ENCODE measurements around the gene GRAMD4. TPM values are rescaled to one million over a fixed set of nuclear protein-coding genes. Genes with fewer than 3 reads are reported as not detected.

GRAMD4 gene
- total RNA-seq, 1 experiment from 2014 or later = 25.3 TPM

DNA sequence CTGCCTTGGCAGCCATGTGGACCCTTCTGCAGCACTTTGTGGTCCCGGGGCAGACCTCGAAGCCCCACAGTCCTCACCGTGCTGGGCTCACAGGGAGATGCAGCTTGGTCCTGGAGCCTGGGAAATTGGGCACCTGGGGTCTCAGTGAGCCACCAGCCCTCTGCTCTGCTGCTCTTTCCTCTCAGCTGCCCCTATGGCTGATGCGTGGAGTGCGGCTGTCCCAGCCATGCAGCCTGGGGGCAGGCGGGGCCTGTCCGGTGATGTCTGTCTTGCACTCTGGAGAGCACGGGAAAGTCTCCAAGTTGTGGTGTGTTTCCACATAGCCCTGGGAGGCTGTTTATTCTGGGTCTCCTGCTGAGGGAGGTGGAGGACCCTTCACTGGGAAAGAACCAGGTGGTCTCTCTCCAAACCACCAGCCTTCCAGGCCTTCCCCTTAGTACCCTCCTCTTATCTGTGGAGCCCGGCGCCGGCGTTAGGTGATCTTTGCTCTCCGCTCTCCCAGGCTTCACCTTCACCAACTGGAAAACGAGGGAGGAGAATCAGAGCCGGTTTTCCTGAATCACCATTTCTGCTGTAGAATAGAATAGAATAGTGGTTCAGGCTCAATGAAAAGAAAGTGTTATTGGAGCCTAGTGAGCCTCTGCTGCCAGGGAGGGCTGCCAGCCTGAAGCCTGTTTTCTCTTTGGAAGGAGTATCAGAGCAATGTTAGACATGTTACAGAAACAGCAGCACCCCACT, 41.2 kb upstream of the GRAMD4 start:
- no peak overlapping the region for H3K4me3 ChIP-seq (ENCODE audit: low read length)
- no peaks in the 10 kb centered on the region for H3K9me2 ChIP-seq (replicated peaks; ENCODE audit: low read length)
- intact Hi-C loops (cut with micrococcal nuclease) = no loop called here
- CTCF ChIA-PET = no interaction called here
- H3K4me1 ChIP-seq (ENCODE audit: insufficient read depth, low read length) = peaks cover 29% of the 10 kb centered on the region
- ATAC-seq = no peak
- no peak overlapping the region for H3K9ac ChIP-seq (ENCODE audit: low read length)
- H2AFZ ChIP-seq (ENCODE audit: low read length) = no peak overlapping the region
- no peak overlapping the region for H3K27ac ChIP-seq (ENCODE audit: low read length)
- no peaks in the 10 kb centered on the region for H3K9me3 ChIP-seq (ENCODE audit: low read length)
- peaks cover 3% of the 10 kb centered on the region for H3F3A ChIP-seq (ENCODE audit: low read length, unreplicated experiment)
- H3K79me2 ChIP-seq (ENCODE audit: low read length) = peaks cover 26% of the 10 kb centered on the region
- 0 out of 2 replicates have a peak overlapping the region, but pooled peaks have one; percentile 95 for H3K4me2 ChIP-seq (ENCODE audit: low read length)
- no peaks in the 10 kb centered on the region for H4K20me1 ChIP-seq (ENCODE audit: low read length)
- POLR2A ChIA-PET (ENCODE audit: unreplicated experiment) = no interaction called here
- TF ChIP-seq, protein P1, sequence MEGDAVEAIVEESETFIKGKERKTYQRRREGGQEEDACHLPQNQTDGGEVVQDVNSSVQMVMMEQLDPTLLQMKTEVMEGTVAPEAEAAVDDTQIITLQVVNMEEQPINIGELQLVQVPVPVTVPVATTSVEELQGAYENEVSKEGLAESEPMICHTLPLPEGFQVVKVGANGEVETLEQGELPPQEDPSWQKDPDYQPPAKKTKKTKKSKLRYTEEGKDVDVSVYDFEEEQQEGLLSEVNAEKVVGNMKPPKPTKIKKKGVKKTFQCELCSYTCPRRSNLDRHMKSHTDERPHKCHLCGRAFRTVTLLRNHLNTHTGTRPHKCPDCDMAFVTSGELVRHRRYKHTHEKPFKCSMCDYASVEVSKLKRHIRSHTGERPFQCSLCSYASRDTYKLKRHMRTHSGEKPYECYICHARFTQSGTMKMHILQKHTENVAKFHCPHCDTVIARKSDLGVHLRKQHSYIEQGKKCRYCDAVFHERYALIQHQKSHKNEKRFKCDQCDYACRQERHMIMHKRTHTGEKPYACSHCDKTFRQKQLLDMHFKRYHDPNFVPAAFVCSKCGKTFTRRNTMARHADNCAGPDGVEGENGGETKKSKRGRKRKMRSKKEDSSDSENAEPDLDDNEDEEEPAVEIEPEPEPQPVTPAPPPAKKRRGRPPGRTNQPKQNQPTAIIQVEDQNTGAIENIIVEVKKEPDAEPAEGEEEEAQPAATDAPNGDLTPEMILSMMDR (conservative IDR thresholded peaks at IDR 0.05; ENCODE audit: low read depth, low read length) = no peak
- no peak for TF ChIP-seq EZH2phosphoT487 (IDR thresholded peaks at IDR 0.05; ENCODE audit: borderline replicate concordance, low read length)
- no peak for TF ChIP-seq EZH2 (IDR thresholded peaks at IDR 0.05; ENCODE audit: low read length, unreplicated experiment)
- no peaks in the 10 kb centered on the region for H3K27me3 ChIP-seq (ENCODE audit: low read length)
- no peaks in the 10 kb centered on the region for H3K36me3 ChIP-seq (ENCODE audit: low read depth, low read length)
- BruUV-seq (replicated peaks) = no TSS peak
- no peak for DNase-seq

DNA sequence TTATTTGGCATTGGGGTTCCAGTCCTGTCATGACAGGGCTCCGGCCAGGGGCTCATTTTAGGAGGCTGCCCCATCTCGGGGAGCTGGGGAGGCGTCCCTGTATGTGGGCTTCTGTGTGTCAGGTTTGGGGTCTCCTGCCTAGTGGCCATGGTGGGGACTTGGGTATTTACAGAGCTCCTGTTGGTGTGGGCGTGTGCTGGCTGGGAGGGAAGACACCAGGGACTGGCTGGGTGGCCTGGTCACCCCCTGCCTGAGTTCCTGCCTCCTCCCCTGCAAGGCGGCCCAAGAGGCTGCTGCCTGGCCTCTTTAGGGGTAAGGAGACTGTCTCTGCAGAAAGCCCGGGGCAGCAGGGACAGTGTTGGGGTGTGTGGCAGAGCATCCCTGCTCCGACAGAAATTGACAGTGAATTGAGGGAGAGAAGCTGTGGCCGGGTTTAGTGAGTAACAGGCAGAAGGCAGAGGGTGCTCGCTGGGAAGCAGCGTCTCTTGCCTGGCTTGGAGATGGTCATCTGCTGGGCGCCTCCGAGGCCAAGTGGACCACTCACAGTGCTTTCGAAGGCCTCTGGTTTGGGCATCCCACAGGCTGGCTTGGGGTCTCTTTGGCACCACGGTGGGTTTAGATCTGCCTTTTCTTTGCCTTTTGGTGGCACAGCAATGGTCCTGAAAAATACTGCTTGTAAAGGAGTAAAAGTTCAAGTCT, 40.3 kb upstream of the GRAMD4 start:
- Histone ChIP-seq H3K4me1 (ENCODE audit: insufficient read depth, low read length) (peaks cover 23% of the 10 kb centered on the region), H3K9me3 (ENCODE audit: low read length) (no peaks in the 10 kb centered on the region), H3K36me3 (ENCODE audit: low read depth, low read length) (no peaks in the 10 kb centered on the region), H2AFZ (ENCODE audit: low read length) (no peak overlapping the region), H3K9ac (ENCODE audit: low read length) (no peak overlapping the region), H3K4me3 (ENCODE audit: low read length) (no peak overlapping the region), H3F3A (ENCODE audit: low read length, unreplicated experiment) (peaks cover 3% of the 10 kb centered on the region), H3K9me2 (replicated peaks; ENCODE audit: low read length) (no peaks in the 10 kb centered on the region), H4K20me1 (ENCODE audit: low read length) (no peaks in the 10 kb centered on the region), H3K79me2 (ENCODE audit: low read length) (peaks cover 26% of the 10 kb centered on the region), H3K4me2 (ENCODE audit: low read length) (no peak overlapping the region), H3K27me3 (ENCODE audit: low read length) (no peaks in the 10 kb centered on the region), H3K27ac (ENCODE audit: low read length) (no peak overlapping the region)
- POLR2A ChIA-PET (ENCODE audit: unreplicated experiment) = no interaction called here
- intact Hi-C loops (cut with micrococcal nuclease) = no loop called here
- DNase-seq = no peak
- CTCF ChIA-PET = no interaction called here
- no peak for ATAC-seq
- BruUV-seq (replicated peaks) = no TSS peak
- TF ChIP-seq EZH2phosphoT487 (IDR thresholded peaks at IDR 0.05; ENCODE audit: borderline replicate concordance, low read length) (no peak), EZH2 (IDR thresholded peaks at IDR 0.05; ENCODE audit: low read length, unreplicated experiment) (no peak)
- TF ChIP-seq, protein P1 (conservative IDR thresholded peaks at IDR 0.05; ENCODE audit: low read depth, low read length) = no peak
